ENCODE results near the gene FOXP1. TPM values are rescaled to one million over a fixed set of nuclear protein-coding genes. Genes with fewer than 3 reads are reported as not detected.
"Not testable (repeated sequence)": the region's sequence is repeated elsewhere in the genome, so short reads cannot be mapped to it uniquely, and the experiment has no call there.

FOXP1 gene
- total RNA-seq, 4 donors from 2014 or later = 13.2 to 46.6 (median 29.2) TPM

- H3K27me3 ChIP-seq = no peaks in the 10 kb centered on the region
- H3K36me3 ChIP-seq = no peaks in the 10 kb centered on the region
- no peak for ATAC-seq
- DNase-seq = no peak
- in situ Hi-C loops (cut with MboI; ENCODE audit: low sequenced_read_pairs in 4 of 4) (no loop called here), intact Hi-C loops (cut with DNase I; ENCODE audit: low total_unique reads) (no loop called here)
- no peaks in the 10 kb centered on the region for H3K4me1 ChIP-seq
- no peak overlapping the region for H3K27ac ChIP-seq
- no peaks in the 10 kb centered on the region for H3K9me3 ChIP-seq
- no peak for TF ChIP-seq POLR2A (IDR thresholded peaks at IDR 0.05)
- TF ChIP-seq, protein P1, sequence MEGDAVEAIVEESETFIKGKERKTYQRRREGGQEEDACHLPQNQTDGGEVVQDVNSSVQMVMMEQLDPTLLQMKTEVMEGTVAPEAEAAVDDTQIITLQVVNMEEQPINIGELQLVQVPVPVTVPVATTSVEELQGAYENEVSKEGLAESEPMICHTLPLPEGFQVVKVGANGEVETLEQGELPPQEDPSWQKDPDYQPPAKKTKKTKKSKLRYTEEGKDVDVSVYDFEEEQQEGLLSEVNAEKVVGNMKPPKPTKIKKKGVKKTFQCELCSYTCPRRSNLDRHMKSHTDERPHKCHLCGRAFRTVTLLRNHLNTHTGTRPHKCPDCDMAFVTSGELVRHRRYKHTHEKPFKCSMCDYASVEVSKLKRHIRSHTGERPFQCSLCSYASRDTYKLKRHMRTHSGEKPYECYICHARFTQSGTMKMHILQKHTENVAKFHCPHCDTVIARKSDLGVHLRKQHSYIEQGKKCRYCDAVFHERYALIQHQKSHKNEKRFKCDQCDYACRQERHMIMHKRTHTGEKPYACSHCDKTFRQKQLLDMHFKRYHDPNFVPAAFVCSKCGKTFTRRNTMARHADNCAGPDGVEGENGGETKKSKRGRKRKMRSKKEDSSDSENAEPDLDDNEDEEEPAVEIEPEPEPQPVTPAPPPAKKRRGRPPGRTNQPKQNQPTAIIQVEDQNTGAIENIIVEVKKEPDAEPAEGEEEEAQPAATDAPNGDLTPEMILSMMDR (IDR thresholded peaks at IDR 0.05 in 4 of 5, conservative IDR thresholded peaks at IDR 0.05 in 1 of 5) = no peak
- no peak overlapping the region for H3K4me3 ChIP-seq
Observed at GRCh38 chr3:71528816-71529215, 54.7 kb downstream of the FOXP1 start.

DNA sequence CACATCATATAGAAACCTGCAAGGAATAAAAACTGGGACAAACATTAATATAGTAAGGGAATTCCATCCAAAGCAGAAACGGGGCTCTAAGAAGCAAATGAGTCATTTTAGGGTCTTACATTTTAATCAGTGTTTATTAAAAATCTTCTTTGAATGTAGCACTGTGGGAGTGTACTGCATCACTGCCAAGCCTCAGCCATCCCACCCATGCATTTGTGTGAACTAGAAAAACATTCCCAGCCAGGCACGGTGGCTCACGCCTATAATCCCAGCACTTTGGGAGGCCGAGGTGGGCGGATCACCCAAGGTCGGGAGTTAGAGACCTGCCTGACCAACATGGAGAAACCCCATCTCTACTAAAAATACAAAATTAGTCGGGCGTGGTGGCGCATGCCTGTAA, 57.1 kb downstream of the FOXP1 start:
- H3K27me3 ChIP-seq; H3K4me3 ChIP-seq; H3K27ac ChIP-seq; ATAC-seq; H3K9me3 ChIP-seq; H3K36me3 ChIP-seq; in situ Hi-C loops (cut with MboI; ENCODE audit: low sequenced_read_pairs in 4 of 4); DNase-seq; intact Hi-C loops (cut with DNase I; ENCODE audit: low total_unique reads): not testable (repeated sequence)
- H3K4me1 ChIP-seq = peaks cover 12% of the 10 kb centered on the region in 2 donors

GRCh38 chr3:71525391-71525790, 58.1 kb downstream of the FOXP1 start:
- Histone ChIP-seq H3K4me1 (peaks cover 12% of the 10 kb centered on the region in 2 donors), H3K27me3 (no peaks in the 10 kb centered on the region), H3K9me3 (no peaks in the 10 kb centered on the region), H3K27ac (no peak overlapping the region), H3K4me3 (no peak overlapping the region), H3K36me3 (no peaks in the 10 kb centered on the region)
- in situ Hi-C loops (cut with MboI; ENCODE audit: low sequenced_read_pairs in 4 of 4) = no loop called here
- intact Hi-C loops (cut with DNase I; ENCODE audit: low total_unique reads) = no loop called here
- TF ChIP-seq POLR2A (IDR thresholded peaks at IDR 0.05) = no peak
- TF ChIP-seq, protein P1 (IDR thresholded peaks at IDR 0.05 in 4 of 5, conservative IDR thresholded peaks at IDR 0.05 in 1 of 5) = no peak
- no peak for DNase-seq
- ATAC-seq = no peak

GRCh38 chr3:71524672-71525071, 58.9 kb downstream of the FOXP1 start:
- no peak for ATAC-seq

GRCh38 chr3:71523628-71524027, 59.9 kb downstream of the FOXP1 start:
- ATAC-seq (no peak), DNase-seq (no peak)
- peaks cover 12% of the 10 kb centered on the region in 2 donors for H3K4me1 ChIP-seq
- no peaks in the 10 kb centered on the region for H3K27me3 ChIP-seq
- H3K36me3 ChIP-seq = no peaks in the 10 kb centered on the region
- intact Hi-C loops (cut with DNase I; ENCODE audit: low total_unique reads) = no loop called here
- H3K4me3 ChIP-seq = no peak overlapping the region
- TF ChIP-seq, protein P1 (IDR thresholded peaks at IDR 0.05 in 4 of 5, conservative IDR thresholded peaks at IDR 0.05 in 1 of 5) = no peak
- TF ChIP-seq POLR2A (IDR thresholded peaks at IDR 0.05) = no peak
- in situ Hi-C loops (cut with MboI; ENCODE audit: low sequenced_read_pairs in 4 of 4) = no loop called here
- no peaks in the 10 kb centered on the region for H3K9me3 ChIP-seq
- no peak overlapping the region for H3K27ac ChIP-seq

More at GRCh38 chr3:71524672-71525071, 58.9 kb downstream of the FOXP1 start:
- H3K27me3 ChIP-seq = no peaks in the 10 kb centered on the region
- no peaks in the 10 kb centered on the region for H3K36me3 ChIP-seq
- H3K4me1 ChIP-seq = peaks cover 12% of the 10 kb centered on the region in 2 donors
- in situ Hi-C loops (cut with MboI; ENCODE audit: low sequenced_read_pairs in 4 of 4) (no loop called here), intact Hi-C loops (cut with DNase I; ENCODE audit: low total_unique reads) (no loop called here)
- no peak for TF ChIP-seq POLR2A (IDR thresholded peaks at IDR 0.05)
- H3K27ac ChIP-seq = no peak overlapping the region
- no peaks in the 10 kb centered on the region for H3K9me3 ChIP-seq
- no peak overlapping the region for H3K4me3 ChIP-seq
- DNase-seq = no peak
